ENCODE data around the gene LZTS2.

LZTS2 gene

GRCh38 chr10:101054351-101054750, 54.7 kb downstream of the LZTS2 start:
- no peak for DNase-seq (ENCODE audit: low spot score)

- no peak for DNase-seq (ENCODE audit: low spot score)
These were observed 55.3 kb downstream of the LZTS2 start for GRCh38 chr10:101054876-101055275.

- no peak for DNase-seq (ENCODE audit: low spot score)
These were observed 55.8 kb downstream of the LZTS2 start for GRCh38 chr10:101055411-101055810.

- DNase-seq (ENCODE audit: low spot score), result no peak
These were observed 57.0 kb downstream of the LZTS2 start for GRCh38 chr10:101056365-101057151.

Data from hematopoietic multipotent progenitor cell treated with erythropoietin and hydrocortisone succinate and interleukin-3 and kit ligand, for 17 days (in vitro differentiated cells).